NCI-H2171 treated with DMSO at 0.1 percent for 48 hours (cell line): Measurements from ENCODE around the gene TMEM176B.
"Not testable (repeated sequence)": the region's sequence is repeated elsewhere in the genome, so short reads cannot be mapped to it uniquely, and the experiment has no call there.

ENCODE experiments used
- DNase-seq: peaks from one replicate; lab custom pipeline; 2025; lab: John Stamatoyannopoulos, UW

TMEM176B gene

GRCh38 chr7:150790416-150791075 lies 9.6 kb downstream of the TMEM176B start:
- no peak for DNase-seq

- no peak for DNase-seq
Measured at GRCh38 chr7:150788474-150789269, 11.5 kb downstream of the TMEM176B start.

GRCh38 chr7:150787321-150788281 lies 12.6 kb downstream of the TMEM176B start:
- no peak for DNase-seq

- no peak for DNase-seq
Measured at GRCh38 chr7:150784954-150785353, 15.2 kb downstream of the TMEM176B start.

- no peak for DNase-seq
Measured at GRCh38 chr7:150784120-150784736, 15.9 kb downstream of the TMEM176B start.

- DNase-seq: no peak
Measured at GRCh38 chr7:150781961-150782360, 18.2 kb downstream of the TMEM176B start.

GRCh38 chr7:150781103-150781502 lies 19.1 kb downstream of the TMEM176B start:
- DNase-seq: no peak

- no peak for DNase-seq
Measured at GRCh38 chr7:150780292-150780691, 19.9 kb downstream of the TMEM176B start.

- peak; percentile 82 for DNase-seq
Measured at GRCh38 chr7:150778738-150779301, 21.3 kb downstream of the TMEM176B start.

- DNase-seq: no peak
Measured at GRCh38 chr7:150778014-150778737, 22.0 kb downstream of the TMEM176B start.

GRCh38 chr7:150774131-150774530 lies 26.0 kb downstream of the TMEM176B start:
- DNase-seq: not testable (repeated sequence)

- no peak for DNase-seq
Measured at GRCh38 chr7:150769768-150770167, 30.4 kb downstream of the TMEM176B start.

GRCh38 chr7:150766334-150766709 lies 33.8 kb downstream of the TMEM176B start:
- DNase-seq: no peak

- no peak for DNase-seq
Measured at GRCh38 chr7:150759479-150759878, 40.7 kb downstream of the TMEM176B start.

GRCh38 chr7:150756858-150757257 lies 43.3 kb downstream of the TMEM176B start:
- DNase-seq: no peak

- no peak for DNase-seq
Measured at GRCh38 chr7:150756166-150756565, 44.0 kb downstream of the TMEM176B start.

GRCh38 chr7:150755473-150756099 lies 44.6 kb downstream of the TMEM176B start:
- no peak for DNase-seq

- no peak for DNase-seq
Measured at GRCh38 chr7:150754951-150755350, 45.2 kb downstream of the TMEM176B start.

- DNase-seq: no peak
Measured at GRCh38 chr7:150753826-150754603, 46.1 kb downstream of the TMEM176B start.

- no peak for DNase-seq
Measured at GRCh38 chr7:150753239-150753638, 46.9 kb downstream of the TMEM176B start.
